GM12878 (cell line): ENCODE data around the gene COBLL1. TPM values are rescaled to one million over a fixed set of nuclear protein-coding genes. Genes with fewer than 3 reads are reported as not detected.

Source experiments
- ATAC-seq: fragments of 200-7000 bp; cut with Tn5 transposase; 3 replicates; pipeline ENCODE4 v1.9.1; 2020; ENCODE audit warnings: mild to moderate bottlenecking, moderate library complexity
- BruUV-seq: library from RNA; stranded (reverse); fragments of 400-500 nt; replicated peaks from 2 replicates; lab custom pipeline; 2021; lab: Mats Ljungman, UMichigan
- CTCF ChIA-PET: fragments of 300-600 bp; sonication (Branson Sonifier 250); formaldehyde crosslinking; extraction: SDS; loops from one replicate; lab custom pipeline; 2021; ENCODE audit warnings: inconsistent platforms; lab: Yijun Ruan, JAX
- POLR2A ChIA-PET: fragments of 350-600 bp; formaldehyde crosslinking; extraction: SDS; loops from one replicate; lab custom pipeline; 2021; ENCODE audit warnings: inconsistent platforms; lab: Charles Lee
- RAD21 ChIA-PET: fragments of 300-600 bp; sonication (Branson Sonifier 250); formaldehyde crosslinking; loops from one replicate; lab custom pipeline; 2023; ENCODE audit warnings: antibody characterized with exemption; ENCODE audit not compliant: unreplicated experiment; lab: Charles Lee
- SMC1A ChIA-PET: fragments of 300-600 bp; sonication (Branson Sonifier 250); formaldehyde crosslinking; loops from one replicate; lab custom pipeline; 2023; ENCODE audit not compliant: unreplicated experiment, uncharacterized antibody; lab: Charles Lee
- DNase-seq: peaks from one replicate; pipeline ENCODE4 v3.0.0-alpha.2; 2011; ENCODE audit warnings: low read depth, low spot score
- FAIRE-seq: peaks from 3 replicates; lab custom pipeline; 2011; peaks lifted over from hg19 to GRCh38; lab: Jason Lieb, UNC
- H2AFZ ChIP-seq: 2 replicates; pipeline ENCODE4 v1.6.0; 2011; ENCODE audit warnings: low read depth, low read length, control low read depth; ENCODE audit not compliant: control insufficient read depth
- H3K27ac ChIP-seq: 2 replicates; pipeline ENCODE4 v1.5.1; 2011; ENCODE audit warnings: control low read depth; ENCODE audit not compliant: control insufficient read depth, insufficient read depth
- H3K27me3 ChIP-seq, 2 experiments: replicated peaks in 1 of 2; 2 replicates each; pipeline versions ENCODE4 v1.6.0 to v1.6.1; 2011; ENCODE audit warnings: low read length in 1 of 2; ENCODE audit not compliant: control insufficient read depth in 2 of 2, insufficient read depth in 2 of 2
- H3K36me3 ChIP-seq, 2 experiments: 2 replicates each; pipeline ENCODE4 v1.5.1; 2011; ENCODE audit warnings: low read length in 1 of 2; ENCODE audit not compliant: control insufficient read depth in 2 of 2, insufficient read depth in 2 of 2
- H3K4me1 ChIP-seq: 2 replicates; pipeline ENCODE4 v1.6.1; 2011; ENCODE audit warnings: mild to moderate bottlenecking, low read length, moderate library complexity, mixed read lengths; ENCODE audit not compliant: control insufficient read depth, insufficient read depth
- H3K4me2 ChIP-seq: 2 replicates; pipeline ENCODE4 v1.6.0; 2011; ENCODE audit warnings: control low read depth; ENCODE audit not compliant: control insufficient read depth, insufficient read depth
- H3K4me3 ChIP-seq: fragments of 200-600 bp; sonication (generic); 2 replicates; pipeline ENCODE4 v1.5.1; 2016
- H3K79me2 ChIP-seq: 2 replicates; pipeline ENCODE4 v1.6.0; 2011; ENCODE audit warnings: low read length; ENCODE audit not compliant: control insufficient read depth, insufficient read depth
- H3K9ac ChIP-seq: 2 replicates; pipeline ENCODE4 v1.8.0; 2011; ENCODE audit warnings: low read length, control low read depth, mixed read lengths; ENCODE audit not compliant: control insufficient read depth, insufficient read depth
- H3K9me3 ChIP-seq: replicated peaks from 3 replicates; pipeline ENCODE4 v1.5.1; 2011; ENCODE audit warnings: mild to moderate bottlenecking, low read length; ENCODE audit not compliant: control insufficient read depth, insufficient read depth
- H4K20me1 ChIP-seq: 2 replicates; pipeline ENCODE4 v1.6.0; 2011; ENCODE audit not compliant: control insufficient read depth, insufficient read depth
- CBX3 ChIP-seq: fragments of 200-600 bp; sonication (generic); IDR thresholded peaks from 2 replicates; pipeline ENCODE4 v1.6.1; 2016; ENCODE audit warnings: low read depth, borderline replicate concordance
- CEBPZ ChIP-seq: fragments of 150-350 bp; IDR thresholded peaks from 2 replicates; pipeline ENCODE4 v1.6.1; 2016; ENCODE audit warnings: low read depth, low read length
- CREB1 ChIP-seq: IDR thresholded peaks from 2 replicates; pipeline ENCODE4 v1.6.1; 2012; ENCODE audit warnings: low read depth, mild to moderate bottlenecking, inconsistent platforms
- GABPA ChIP-seq: IDR thresholded peaks from 2 replicates; pipeline ENCODE4 v1.6.1; 2014; ENCODE audit warnings: antibody characterized with exemption, low read depth, mild to moderate bottlenecking, inconsistent platforms
- HDAC2 ChIP-seq: fragments of 200-600 bp; sonication (generic); IDR thresholded peaks from 2 replicates; pipeline ENCODE4 v1.6.1; 2017
- RB1 ChIP-seq: fragments of 450-650 bp; formaldehyde crosslinking; IDR thresholded peaks from 2 replicates; pipeline ENCODE4 v1.6.1; 2017; ENCODE audit warnings: mild to moderate bottlenecking, borderline replicate concordance
- RFX5 ChIP-seq: IDR thresholded peaks from 2 replicates; pipeline ENCODE4 v1.6.1; 2011; ENCODE audit warnings: low read depth, low read length, improper control_type of control experiment
- STAT1 ChIP-seq: fragments of 450-650 bp; conservative IDR thresholded peaks from 2 replicates; pipeline ENCODE4 v1.6.1; 2014; ENCODE audit warnings: antibody characterized with exemption, mild to moderate bottlenecking
- TARDBP ChIP-seq: IDR thresholded peaks from 2 replicates; pipeline ENCODE4 v1.6.1; 2016; ENCODE audit warnings: borderline replicate concordance
- TCF7 ChIP-seq: IDR thresholded peaks from 2 replicates; pipeline ENCODE4 v1.6.1; 2014; ENCODE audit warnings: antibody characterized with exemption, borderline replicate concordance
- WGBS: methylation state at CpG from one replicate; pipeline ENCODE4 v1.1.6; 2016; ENCODE audit warnings: low lambda C conversion rate; ENCODE audit not compliant: insufficient replicate concordance, insufficient coverage; ENCODE audit errors: missing lambda C conversion rate; 5-methylcytosine and 5-hydroxymethylcytosine counted together
- in situ Hi-C: fragments of 300-500 bp; cut with MboI; formaldehyde crosslinking; loops from 9 replicates; pipeline ENCODE4 v1.14.3; 2018; ENCODE audit warnings: mixed read lengths
- intact Hi-C: fragments of 100-400 bp; cut with micrococcal nuclease; formaldehyde crosslinking; loops from one replicate; pipeline ENCODE4 v1.14.2; 2022; ENCODE audit not compliant: unreplicated experiment
- polyA plus RNA-seq, 11 experiments: library from polyadenylated mRNA; depleted of rRNA in 4 of 11; unstranded in 6 of 11; stranded (reverse) in 5 of 11; fragments of >200 nt; fragmentation: Nextera tagmentation in 4 of 11; fragmentation: Illumina TruSeq in 1 of 11; extraction: Ambion mirVana in 4 of 11; extraction: Trizol in 1 of 11; gene quantifications; 1 replicate in 1 of 11; 2 replicates in 10 of 11; pipeline versions ENCODE4 v1.2.1 to v1.2.3, GENCODE V29; 2011 to 2016; ENCODE audit warnings: inconsistent platforms in 2 of 11, missing spikeins in 2 of 11, low read depth in 1 of 11
- total RNA-seq, 4 experiments: library from RNA; depleted of rRNA in 3 of 4; stranded (reverse); fragments of >200 nt in 3 of 4; fragmentation: Illumina TruSeq in 1 of 4; extraction: Trizol in 1 of 4; gene quantifications; 2 replicates each; pipeline versions ENCODE4 v1.2.1 to v1.2.3, GENCODE V29; 2013 to 2021
- TF ChIP-seq, protein P1 (sequence below): fragments of 450-650 bp; formaldehyde crosslinking; IDR thresholded peaks from 2 replicates; pipeline ENCODE4 v1.5.0; 2022; ENCODE audit warnings: mild to moderate bottlenecking, missing genetic modification characterization

COBLL1 gene
- total and polyA plus RNA-seq, 10 of the 15 experiments (the other 5 are each of a cell fraction or from before 2014, with no cell fraction given) = 0.46 TPM; not detected in 9

GRCh38 chr2:164811819-164812218 lies 29.8 kb downstream of the COBLL1 start:
- ChIA-PET SMC1A (no interaction called here), CTCF (no interaction called here), POLR2A (no interaction called here), RAD21 (no interaction called here)
- ATAC-seq (no peak), FAIRE-seq (no peak), DNase-seq (no peak)
- in situ Hi-C loops = no loop called here
- H3K4me2 ChIP-seq = no peak overlapping the region
- no peak for TF ChIP-seq CBX3
- no peak for TF ChIP-seq GABPA
- TF ChIP-seq CEBPZ = no peak
- TF ChIP-seq TARDBP = no peak
- TF ChIP-seq RFX5 = no peak
- TF ChIP-seq CREB1 = no peak
- TF ChIP-seq RB1 = no peak
- no peak for TF ChIP-seq TCF7
- no peak for TF ChIP-seq HDAC2
- no peak for TF ChIP-seq STAT1
- TF ChIP-seq, protein P1, sequence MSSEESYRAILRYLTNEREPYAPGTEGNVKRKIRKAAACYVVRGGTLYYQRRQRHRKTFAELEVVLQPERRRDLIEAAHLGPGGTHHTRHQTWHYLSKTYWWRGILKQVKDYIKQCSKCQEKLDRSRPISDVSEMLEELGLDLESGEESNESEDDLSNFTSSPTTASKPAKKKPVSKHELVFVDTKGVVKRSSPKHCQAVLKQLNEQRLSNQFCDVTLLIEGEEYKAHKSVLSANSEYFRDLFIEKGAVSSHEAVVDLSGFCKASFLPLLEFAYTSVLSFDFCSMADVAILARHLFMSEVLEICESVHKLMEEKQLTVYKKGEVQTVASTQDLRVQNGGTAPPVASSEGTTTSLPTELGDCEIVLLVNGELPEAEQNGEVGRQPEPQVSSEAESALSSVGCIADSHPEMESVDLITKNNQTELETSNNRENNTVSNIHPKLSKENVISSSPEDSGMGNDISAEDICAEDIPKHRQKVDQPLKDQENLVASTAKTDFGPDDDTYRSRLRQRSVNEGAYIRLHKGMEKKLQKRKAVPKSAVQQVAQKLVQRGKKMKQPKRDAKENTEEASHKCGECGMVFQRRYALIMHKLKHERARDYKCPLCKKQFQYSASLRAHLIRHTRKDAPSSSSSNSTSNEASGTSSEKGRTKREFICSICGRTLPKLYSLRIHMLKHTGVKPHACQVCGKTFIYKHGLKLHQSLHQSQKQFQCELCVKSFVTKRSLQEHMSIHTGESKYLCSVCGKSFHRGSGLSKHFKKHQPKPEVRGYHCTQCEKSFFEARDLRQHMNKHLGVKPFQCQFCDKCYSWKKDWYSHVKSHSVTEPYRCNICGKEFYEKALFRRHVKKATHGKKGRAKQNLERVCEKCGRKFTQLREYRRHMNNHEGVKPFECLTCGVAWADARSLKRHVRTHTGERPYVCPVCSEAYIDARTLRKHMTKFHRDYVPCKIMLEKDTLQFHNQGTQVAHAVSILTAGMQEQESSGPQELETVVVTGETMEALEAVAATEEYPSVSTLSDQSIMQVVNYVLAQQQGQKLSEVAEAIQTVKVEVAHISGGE (CRISPR knock-in tag) = no peak
- no peaks in the 10 kb centered on the region for H3K36me3 ChIP-seq
- no peaks in the 10 kb centered on the region; a peak in 1 of 4 replicates for H3K27me3 ChIP-seq
- H3K9ac ChIP-seq = no peak overlapping the region
- no peaks in the 10 kb centered on the region for H3K4me1 ChIP-seq
- H3K27ac ChIP-seq = no peak overlapping the region
- H2AFZ ChIP-seq = no peak overlapping the region
- BruUV-seq = no TSS peak
- no peaks in the 10 kb centered on the region for H4K20me1 ChIP-seq
- 38% methylated on average over 2 of the region's 2 CpGs for WGBS
- no peaks in the 10 kb centered on the region for H3K9me3 ChIP-seq
- H3K79me2 ChIP-seq = no peaks in the 10 kb centered on the region
- intact Hi-C loops = no loop called here
- no peak overlapping the region for H3K4me3 ChIP-seq
